ENCODE measurements around the gene EEIG1. TPM values are rescaled to one million over a fixed set of nuclear protein-coding genes. Genes with fewer than 3 reads are reported as not detected.

The EEIG1 gene
- total RNA-seq: 10 to 100 TPM; 18.3 to 34.7 (median 24.9) TPM

DNA sequence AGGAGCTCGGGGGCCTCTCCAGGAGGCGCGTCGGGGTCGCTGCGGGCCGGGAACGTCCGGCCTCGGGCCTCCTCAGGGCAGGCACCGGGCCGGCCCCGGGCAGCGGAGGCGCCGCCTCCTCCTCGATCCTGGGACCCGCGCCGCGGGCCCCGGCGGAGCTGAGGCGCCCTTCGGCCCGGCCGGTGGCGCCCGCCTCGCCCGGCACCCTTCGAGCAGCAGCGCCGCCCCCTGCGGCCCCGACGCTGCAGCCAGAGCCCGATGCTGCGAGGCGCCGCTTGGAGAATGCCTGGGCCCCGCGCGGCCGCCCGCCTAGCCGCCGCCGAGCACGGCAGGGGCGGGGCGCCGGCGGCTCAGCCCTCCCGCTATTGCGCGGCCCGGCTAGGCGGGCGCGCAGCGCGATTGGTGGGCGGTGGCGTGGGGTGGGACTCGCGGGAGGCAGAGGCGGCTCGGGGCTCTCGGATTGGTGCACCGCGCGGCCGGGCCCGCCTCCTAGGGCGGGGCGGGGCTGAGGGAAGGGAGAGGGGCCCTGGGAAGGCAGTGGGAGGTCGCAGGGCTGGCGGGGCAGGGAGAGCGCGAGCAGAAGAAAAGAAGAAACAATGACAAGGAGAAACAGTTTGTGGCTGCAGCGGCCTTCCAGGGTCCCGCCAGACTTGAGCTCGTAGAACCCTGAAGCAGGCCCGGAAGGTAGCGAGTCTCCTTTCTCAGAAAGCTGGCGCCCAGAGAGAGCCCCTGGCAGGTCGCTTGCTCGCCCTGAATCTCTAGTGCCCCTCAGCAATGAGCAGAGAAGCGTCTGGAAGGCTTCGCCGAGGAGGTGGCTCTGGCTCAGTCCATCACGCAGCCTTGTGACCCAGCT is at the start of gene EEIG1:
Gene EEIG1, minus strand, starts transcription at position 284 of the 853 bp plus-strand sequence. CDS start 852 bp downstream, outside the sequence.
- H3K4me3 ChIP-seq (replicated peaks in 1 of 3): peak within 1 kb of the TSS; percentile 69 to 90 (median 86)
- H3K27ac ChIP-seq: peak within 1 kb of the TSS; percentile 87 to 91 (median 90)
- DNase-seq: peak; percentile 96 to 97
- peaks cover 44 to 59% of the 10 kb centered on the region in 2 donors for H3K4me1 ChIP-seq
- no peaks in the 10 kb centered on the region for H3K27me3 ChIP-seq
- TF ChIP-seq POLR2A (IDR thresholded peaks at IDR 0.05): peak; percentile 71 to 96
- TF ChIP-seq, protein P1, sequence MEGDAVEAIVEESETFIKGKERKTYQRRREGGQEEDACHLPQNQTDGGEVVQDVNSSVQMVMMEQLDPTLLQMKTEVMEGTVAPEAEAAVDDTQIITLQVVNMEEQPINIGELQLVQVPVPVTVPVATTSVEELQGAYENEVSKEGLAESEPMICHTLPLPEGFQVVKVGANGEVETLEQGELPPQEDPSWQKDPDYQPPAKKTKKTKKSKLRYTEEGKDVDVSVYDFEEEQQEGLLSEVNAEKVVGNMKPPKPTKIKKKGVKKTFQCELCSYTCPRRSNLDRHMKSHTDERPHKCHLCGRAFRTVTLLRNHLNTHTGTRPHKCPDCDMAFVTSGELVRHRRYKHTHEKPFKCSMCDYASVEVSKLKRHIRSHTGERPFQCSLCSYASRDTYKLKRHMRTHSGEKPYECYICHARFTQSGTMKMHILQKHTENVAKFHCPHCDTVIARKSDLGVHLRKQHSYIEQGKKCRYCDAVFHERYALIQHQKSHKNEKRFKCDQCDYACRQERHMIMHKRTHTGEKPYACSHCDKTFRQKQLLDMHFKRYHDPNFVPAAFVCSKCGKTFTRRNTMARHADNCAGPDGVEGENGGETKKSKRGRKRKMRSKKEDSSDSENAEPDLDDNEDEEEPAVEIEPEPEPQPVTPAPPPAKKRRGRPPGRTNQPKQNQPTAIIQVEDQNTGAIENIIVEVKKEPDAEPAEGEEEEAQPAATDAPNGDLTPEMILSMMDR (IDR thresholded peaks at IDR 0.05): peak in 1 of 6 experiments; percentile 4
- no peaks in the 10 kb centered on the region for H3K36me3 ChIP-seq
- intact Hi-C loops (cut with DNase I): no loop called here
- no peaks in the 10 kb centered on the region for H3K9me3 ChIP-seq
- 1% methylated on average over 27 to 36 of the region's 93 CpGs for WGBS, 2 donors

DNA sequence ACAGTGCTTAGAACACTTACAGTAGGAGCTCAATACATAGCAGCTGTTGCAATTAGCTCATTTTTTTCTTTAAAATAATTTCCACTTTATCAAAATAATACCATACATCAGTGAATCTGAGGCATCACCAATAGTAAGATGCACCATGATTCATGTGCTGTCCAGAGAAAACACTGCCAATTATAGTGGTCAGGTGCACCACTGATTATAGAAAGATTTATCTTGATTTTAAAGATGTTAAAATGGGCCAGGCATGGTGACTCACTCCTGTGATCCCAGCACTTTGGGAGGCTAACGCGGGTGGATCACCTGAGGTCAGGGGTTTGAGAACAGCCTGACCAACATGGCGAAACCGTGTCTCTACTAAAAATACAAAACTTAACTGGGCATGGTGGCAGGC is 46.9 kb upstream of the EEIG1 start:
- WGBS, 2 donors: 90 to 95% methylated on average over 4 of the region's 4 CpGs
- Histone ChIP-seq H3K36me3 (no peaks in the 10 kb centered on the region), H3K4me3 (replicated peaks in 1 of 3) (no peak overlapping the region), H3K4me1 (no peaks in the 10 kb centered on the region), H3K27ac (no peak overlapping the region), H3K27me3 (no peaks in the 10 kb centered on the region), H3K9me3 (no peaks in the 10 kb centered on the region)
- no peak for DNase-seq
- TF ChIP-seq POLR2A (IDR thresholded peaks at IDR 0.05): no peak
- TF ChIP-seq, protein P1 (IDR thresholded peaks at IDR 0.05): no peak
- intact Hi-C loops (cut with DNase I): no loop called here

DNA sequence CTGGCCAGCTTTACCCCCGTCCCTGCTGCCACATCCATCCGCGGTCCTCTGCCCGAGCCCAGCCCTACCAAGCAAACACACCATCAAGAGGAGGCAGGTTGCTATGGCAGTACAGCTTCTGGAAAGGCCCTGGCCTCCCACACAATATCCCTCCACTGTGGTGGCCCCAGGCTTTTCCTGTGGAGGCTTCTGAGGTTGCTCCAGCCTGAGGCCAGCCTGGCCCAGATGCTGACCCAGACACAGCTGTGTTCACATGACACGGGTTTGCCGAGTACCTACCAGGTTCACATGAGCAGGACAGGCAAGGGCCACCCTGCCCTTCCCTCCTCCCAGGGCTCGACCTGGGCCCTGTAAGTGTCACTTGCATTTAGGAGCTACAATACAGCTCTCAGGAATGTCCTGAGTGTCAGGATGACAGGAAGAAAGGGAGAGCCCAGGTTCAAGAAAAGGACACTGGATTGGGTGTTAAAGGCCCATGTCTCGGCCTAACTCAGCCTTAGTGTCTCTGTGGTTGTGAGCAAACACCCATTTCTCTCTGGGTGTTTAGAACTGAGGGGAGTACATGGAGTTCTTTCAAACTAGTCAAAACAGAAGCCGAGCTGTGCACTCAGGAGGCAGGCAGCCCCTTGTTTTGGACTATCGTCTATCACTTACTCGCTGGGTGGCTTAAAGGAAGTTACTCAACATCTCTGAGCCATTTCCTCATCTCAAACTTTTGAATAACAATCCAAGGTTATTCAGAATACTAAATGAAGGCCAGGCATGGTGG is 46.2 kb upstream of the EEIG1 start:
- H3K27ac ChIP-seq: no peak overlapping the region
- no peaks in the 10 kb centered on the region for H3K9me3 ChIP-seq
- no peak overlapping the region for H3K4me3 ChIP-seq (replicated peaks in 1 of 3)
- TF ChIP-seq, protein P1 (IDR thresholded peaks at IDR 0.05): no peak
- TF ChIP-seq POLR2A (IDR thresholded peaks at IDR 0.05): no peak
- 90 to 93% methylated on average over 5 to 9 of the region's 11 CpGs for WGBS, 2 donors
- no peak for DNase-seq
- intact Hi-C loops (cut with DNase I): no loop called here
- H3K4me1 ChIP-seq: no peaks in the 10 kb centered on the region
- H3K27me3 ChIP-seq: no peaks in the 10 kb centered on the region
- H3K36me3 ChIP-seq: no peaks in the 10 kb centered on the region

DNA sequence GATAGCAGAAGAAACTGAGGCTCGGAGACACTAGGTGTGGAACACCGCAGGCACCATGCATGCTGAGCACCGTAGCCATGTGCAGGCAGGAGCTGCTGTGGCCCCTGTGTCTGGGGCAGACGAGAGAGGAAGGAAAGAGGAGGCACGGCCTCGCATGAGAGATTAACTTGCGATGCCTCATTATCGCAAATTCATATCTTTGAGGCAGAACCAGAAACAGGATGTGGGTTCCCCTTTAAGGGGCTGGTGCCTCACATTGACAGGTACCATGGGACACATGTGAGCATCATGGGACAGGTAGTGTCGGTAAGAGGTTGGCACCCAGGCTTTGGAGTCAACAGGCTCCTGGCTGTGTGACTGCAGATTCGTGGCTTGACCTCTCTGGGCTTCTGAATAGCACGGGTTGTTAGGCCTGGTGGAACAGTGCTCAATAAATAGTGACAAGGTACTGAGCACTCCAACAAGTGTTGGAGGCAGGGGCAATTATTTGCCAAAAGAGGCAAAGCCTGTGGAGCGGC is 45.5 kb upstream of the EEIG1 start:
- intact Hi-C loops (cut with DNase I): no loop called here
- no peaks in the 10 kb centered on the region for H3K9me3 ChIP-seq
- no peaks in the 10 kb centered on the region for H3K27me3 ChIP-seq
- TF ChIP-seq, protein P1 (IDR thresholded peaks at IDR 0.05): no peak
- TF ChIP-seq POLR2A (IDR thresholded peaks at IDR 0.05): no peak
- DNase-seq: peak in 1 of 2 donors; percentile 15
- no peak overlapping the region for H3K4me3 ChIP-seq (replicated peaks in 1 of 3)
- H3K36me3 ChIP-seq: no peaks in the 10 kb centered on the region
- H3K4me1 ChIP-seq: no peaks in the 10 kb centered on the region
- 89% methylated on average over 11 to 12 of the region's 12 CpGs for WGBS, 2 donors
- H3K27ac ChIP-seq: no peak overlapping the region
